ENCODE data around the gene TMEM151A. TPM values are rescaled to one million over a fixed set of nuclear protein-coding genes. Genes with fewer than 3 reads are reported as not detected.

Gene TMEM151A
- total RNA-seq, 1 experiment from 2014 or later = not detected

- no peak for DNase-seq (ENCODE audit: low read depth)
Observed at GRCh38 chr11:66283461-66284105, 8.1 kb upstream of the TMEM151A start.

GRCh38 chr11:66284526-66285078, 7.1 kb upstream of the TMEM151A start:
- no peak for DNase-seq (ENCODE audit: low read depth)

DNA sequence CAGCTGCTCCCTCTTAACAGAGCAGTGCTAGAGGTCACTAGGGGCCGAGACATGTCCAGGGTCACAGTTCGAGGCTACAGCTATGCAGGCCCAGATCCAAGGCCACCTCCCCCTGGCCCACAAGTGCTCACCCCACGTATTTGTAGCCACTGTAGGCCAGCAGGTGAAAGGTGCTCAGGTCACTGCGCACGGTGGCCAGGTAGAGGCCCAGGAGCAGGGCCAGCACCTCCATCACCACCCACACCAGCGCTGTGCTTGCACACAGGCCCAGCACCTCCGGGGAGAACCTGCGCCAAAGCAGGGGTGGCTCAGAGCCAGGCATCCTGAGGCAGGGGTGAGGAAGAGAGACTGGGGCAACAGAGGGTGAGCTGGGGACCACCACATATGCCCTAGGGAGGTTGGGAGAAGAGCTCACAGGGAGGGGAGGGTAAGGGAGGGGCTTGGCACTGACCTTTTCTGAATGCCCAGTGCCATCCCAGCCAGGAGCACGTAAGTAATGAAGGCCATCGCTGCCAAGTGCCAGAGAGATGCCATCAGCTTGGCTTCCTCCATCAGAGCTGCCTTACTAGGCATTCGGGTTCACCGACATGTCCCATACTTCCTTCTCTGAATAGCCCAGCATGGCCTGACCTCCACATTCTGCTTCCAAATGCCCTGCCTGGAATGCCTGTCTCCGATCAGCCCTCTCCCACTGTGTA, 6.3 kb upstream of the TMEM151A start:
- no peak for DNase-seq (ENCODE audit: low read depth)

DNA sequence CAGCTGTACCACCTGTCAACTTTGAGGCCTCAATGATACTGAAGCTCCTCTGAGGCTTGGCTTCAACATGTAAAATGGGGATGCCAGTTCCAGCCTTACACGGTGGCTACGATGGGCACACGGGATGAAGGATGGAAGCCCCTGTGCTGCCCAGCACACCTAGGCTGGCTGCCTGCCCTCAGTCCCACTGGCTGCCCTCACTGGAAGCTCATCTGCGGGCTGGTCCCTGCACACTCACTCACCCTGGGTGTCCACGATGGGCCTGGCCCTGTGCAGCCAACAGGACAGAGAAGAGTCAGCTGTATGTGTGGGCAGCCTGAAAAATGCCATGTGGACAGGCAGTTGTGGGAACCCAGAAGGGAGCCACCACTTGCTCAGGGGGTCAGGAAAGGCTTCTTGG, 5.0 kb upstream of the TMEM151A start:
- DNase-seq (ENCODE audit: low read depth) = no peak

DNA sequence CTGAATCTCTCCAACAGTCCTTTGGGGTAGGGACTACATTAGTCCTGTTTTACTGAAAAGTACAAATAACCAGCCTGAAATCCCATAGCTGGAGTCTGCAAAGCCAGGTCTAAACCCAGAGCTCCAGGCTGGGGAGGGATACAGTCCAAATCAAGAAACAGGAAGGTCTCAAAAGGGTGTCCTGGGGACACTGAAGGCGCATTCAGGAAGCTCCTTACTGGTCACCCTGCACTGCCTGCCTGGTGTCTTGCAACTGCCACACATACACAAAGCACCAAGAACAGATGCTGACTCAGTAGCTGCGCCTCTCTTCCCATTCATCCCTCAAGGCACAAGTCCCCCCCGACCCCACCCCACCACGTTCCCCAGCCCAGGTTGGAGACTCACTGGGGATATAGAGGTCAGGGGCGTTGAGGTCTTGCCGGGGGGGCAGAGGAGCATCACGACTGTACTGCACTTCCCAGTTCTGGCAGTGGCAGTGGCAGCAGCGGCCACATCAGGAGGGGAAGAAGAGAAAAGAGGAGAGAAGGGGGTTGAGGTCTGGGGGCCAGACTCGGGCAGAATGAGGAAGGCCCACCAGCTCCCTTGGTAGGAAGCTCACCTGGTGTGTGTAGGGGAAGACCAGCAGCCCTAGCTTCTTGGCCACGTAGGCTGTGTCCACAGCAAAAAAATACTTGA, 4.3 kb upstream of the TMEM151A start:
- DNase-seq (ENCODE audit: low read depth) = no peak

DNA sequence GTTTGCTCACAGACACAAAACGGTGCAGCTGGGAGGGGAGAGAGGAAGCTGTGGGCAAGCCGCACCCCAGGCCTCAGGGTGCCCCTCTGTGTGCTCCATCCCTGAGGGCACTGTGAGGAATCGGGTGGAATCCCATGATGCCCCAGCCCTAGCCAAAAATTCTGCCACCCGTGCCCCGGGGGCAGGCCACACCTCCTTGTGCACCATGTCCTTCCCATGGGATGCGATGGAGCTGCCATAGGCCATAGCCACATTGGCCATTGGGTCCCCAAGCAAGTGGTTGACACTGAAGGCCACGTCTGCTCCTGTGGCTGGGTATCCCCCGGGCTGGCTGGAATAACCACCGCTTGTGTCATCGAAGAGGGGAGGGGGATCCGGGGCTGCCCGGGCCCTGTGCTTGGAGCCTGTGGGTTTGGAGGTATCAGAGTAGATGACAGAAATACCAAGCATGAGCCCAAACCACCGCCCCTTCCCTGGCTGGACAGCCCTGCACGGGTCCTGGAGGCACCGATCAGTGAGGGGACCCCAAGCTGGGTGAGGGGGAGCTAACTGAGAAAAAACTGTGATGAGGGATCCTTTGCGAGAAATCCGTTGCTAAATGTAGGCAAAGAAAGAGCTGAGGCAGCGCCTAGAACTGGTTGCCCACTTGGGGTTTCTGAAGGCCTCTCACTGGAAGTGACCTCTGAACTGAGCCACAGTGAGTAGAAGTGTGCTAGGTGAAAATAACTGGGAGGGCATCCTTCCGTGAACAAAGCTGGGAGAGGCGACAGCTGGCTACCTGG, 3.6 kb upstream of the TMEM151A start:
- DNase-seq (ENCODE audit: low read depth) = no peak

DNA sequence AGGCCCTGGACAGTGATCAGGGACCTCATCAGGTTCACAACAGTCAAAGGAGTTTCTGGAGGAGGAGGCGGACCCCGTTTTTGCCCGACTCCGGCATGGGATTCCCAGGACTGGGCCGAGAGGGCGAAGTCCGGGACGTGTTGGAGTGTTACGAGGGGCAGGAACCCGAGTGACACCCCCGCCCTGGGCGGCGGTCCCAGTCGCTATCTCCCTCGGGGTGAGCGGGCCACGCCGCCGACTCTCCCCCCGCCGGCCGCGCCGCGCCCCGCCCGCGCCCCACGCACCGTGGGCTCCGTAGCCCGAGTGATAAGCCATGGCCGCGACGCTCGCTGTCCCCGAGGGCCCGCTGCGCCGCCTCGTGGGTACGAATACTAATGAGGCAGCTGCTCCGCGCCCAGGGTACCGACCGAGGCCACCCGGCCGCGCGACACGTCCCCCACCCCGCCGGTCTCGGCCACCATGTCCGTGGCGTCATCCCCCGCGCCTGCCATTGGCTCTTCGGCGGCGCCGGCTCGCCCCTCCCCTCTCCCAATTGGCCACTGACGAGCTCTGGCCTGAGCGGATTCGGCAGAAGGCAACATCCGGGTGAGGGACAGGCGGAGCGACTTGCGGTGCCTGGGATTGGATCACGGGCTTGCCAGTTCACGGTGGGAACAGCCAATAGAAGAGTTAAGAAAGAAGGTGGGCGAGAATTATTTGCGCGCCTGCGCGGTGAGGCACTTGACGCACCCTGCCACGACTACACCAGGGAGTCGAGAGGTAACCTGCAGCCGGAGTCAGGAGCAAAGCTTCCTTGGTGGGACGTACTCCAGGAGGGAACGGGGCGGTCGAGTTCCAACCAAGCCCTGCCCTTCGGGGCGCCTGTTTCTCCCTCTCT, 2.8 kb upstream of the TMEM151A start, which contains the start of gene YIF1A:
Gene YIF1A (minus strand): TSS at position 473 of the 877 bp plus-strand sequence. CDS start 158 bp downstream, at position 315.
- DNase-seq (ENCODE audit: low read depth) = peak; percentile 99

- peak; percentile 84 for DNase-seq (ENCODE audit: low read depth)
Observed at GRCh38 chr11:66289548-66290329, 2.0 kb upstream of the TMEM151A start.

DNA sequence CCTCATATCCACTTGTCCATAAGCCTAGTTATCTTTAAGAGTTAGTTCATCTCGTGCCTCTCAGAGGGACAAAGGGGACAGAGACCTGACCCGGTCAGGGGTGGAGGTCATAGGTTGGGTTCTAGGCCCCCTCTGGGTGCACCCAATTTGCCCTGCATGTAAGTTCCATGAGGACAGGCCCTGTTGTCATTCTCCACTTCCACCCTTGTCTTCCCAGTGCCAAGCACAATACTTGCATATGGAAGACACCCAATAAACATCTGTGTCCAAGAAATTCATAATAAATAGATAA, 1.4 kb upstream of the TMEM151A start:
- no peak for DNase-seq (ENCODE audit: low read depth)

- DNase-seq (ENCODE audit: low read depth) = no peak
Observed at GRCh38 chr11:66291303-66291705, 390 bp upstream of the TMEM151A start.

- no peak for DNase-seq (ENCODE audit: low read depth)
Observed at GRCh38 chr11:66292543-66293332, 1.0 kb downstream of the TMEM151A start.

DNA sequence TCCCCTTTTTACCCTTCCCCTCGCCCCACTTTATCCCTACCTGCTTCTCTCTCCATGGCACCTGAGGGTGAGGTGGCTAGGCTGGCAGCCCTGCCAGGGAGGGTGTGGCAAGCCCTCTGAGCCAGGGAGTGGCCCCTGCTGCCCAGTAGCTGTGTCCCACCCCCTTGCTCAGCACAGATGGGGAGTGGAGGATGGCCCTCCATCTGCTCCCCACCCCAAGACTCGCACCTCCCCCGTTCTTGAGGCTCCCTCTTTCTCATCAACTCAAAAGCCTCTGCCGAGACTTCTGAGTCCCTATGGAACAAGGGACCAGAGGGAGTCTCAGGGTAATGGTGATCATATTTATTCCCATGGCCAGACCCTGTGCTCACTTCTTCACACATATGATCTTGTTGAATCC, 1.7 kb downstream of the TMEM151A start:
- no peak for DNase-seq (ENCODE audit: low read depth)

GRCh38 chr11:66293777-66294625, 2.3 kb downstream of the TMEM151A start:
- DNase-seq (ENCODE audit: low read depth) = no peak

DNA sequence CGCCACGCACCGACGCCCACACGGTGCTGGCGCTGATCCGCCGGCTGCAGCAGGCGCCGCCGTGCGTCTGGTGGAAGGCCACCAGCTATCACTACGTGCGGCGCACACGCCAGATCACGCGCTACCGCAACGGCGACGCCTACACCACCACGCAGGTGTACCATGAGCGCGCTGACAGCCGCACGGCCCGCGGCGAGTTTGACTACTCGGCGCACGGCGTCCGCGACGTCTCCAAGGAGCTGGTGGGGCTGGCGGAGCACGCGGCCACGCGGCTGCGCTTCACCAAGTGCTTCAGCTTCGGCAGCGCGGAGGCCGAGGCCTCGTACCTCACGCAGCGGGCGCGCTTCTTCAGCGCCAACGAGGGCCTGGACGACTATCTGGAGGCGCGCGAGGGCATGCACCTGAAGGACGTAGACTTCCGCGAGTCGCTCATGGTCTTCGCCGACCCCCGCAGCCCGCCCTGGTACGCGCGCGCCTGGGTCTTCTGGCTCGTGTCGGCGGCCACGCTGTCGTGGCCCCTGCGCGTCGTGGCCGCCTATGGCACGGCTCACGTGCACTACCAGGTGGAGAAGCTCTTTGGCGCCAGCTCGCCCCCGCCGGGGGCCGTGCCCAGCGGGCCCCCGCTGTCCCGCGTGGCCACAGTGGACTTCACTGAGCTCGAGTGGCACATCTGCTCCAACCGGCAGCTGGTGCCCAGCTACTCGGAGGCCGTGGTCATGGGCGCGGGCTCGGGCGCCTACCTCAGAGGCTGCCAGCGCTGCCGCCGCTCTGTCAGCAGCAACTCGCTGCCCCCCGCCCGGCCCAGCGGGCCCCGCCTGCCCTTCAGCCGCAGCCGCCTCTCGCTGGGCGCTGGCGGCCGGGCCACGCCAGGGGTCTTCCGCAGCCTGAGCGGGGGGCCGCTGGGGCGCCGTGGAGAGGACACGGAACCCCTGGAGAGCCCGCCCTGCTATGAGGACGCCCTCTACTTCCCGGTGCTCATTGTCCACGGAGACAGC, 3.2 kb downstream of the TMEM151A start:
- DNase-seq (ENCODE audit: low read depth) = no peak

DNA sequence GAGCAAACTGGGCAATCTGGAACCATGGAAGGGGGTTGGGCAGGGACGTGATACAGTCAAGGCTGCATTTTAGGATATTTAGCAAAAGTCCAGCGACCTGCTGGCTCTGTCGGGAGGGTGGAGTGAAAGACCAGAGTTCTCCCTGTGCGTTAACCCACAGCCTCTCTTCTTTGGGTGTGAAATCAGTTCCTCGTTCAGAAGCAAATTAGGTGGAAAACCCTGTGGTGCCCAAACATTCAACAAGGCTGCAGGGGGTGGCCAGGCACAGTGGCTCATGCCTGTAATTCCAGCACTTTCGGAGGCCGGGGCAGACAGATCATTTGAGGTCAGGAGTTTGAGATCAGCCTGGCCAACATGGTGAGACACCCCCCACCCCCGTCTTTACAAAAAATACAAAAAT, 5.9 kb downstream of the TMEM151A start:
- DNase-seq (ENCODE audit: low read depth) = no peak

GRCh38 chr11:66299186-66299585, 7.5 kb downstream of the TMEM151A start:
- DNase-seq (ENCODE audit: low read depth) = no peak

DNA sequence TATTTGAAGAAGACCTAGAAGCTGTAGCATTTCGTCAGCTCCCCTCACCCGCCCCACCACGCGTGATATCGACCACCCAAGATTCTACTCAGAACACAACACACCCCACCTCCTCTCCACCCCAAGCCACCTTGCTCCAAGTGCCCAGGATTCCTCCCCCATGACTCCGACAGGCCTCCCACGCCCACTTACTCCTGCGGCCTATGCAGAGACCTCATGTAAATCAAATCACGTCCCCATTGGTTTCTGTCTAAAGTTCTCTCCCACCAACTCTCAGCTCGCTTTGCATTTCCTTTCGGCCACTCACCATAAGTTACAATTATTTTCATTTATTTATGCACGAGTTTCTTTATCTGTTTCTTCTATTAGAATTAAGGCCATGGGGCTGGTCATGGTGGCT, 11.0 kb downstream of the TMEM151A start:
- DNase-seq (ENCODE audit: low read depth) = no peak

Data from Daoy (cell line).